Coronary artery (tissue), 2 donors: ENCODE data around the gene KLF7.

Experiments used
- DNase-seq: peaks from one replicate; pipeline ENCODE4 v3.0.0-alpha.2; 2017; ENCODE audit warnings: low spot score
- H3K27ac ChIP-seq, 2 donors: fragments of 200-600 bp; sonication (generic); one replicate each; pipeline ENCODE4 v1.5.1; 2016 to 2019
- H3K4me3 ChIP-seq: fragments of 200-600 bp; sonication (generic); 2 replicates; pipeline ENCODE4 v1.5.1; 2016; ENCODE audit warnings: mild to moderate bottlenecking, moderate library complexity
- TF ChIP-seq, protein P1 (sequence below): fragments of 200-600 bp; sonication (generic); IDR thresholded peaks from one replicate; pipeline ENCODE4 v1.5.1; 2019; ENCODE audit warnings: antibody characterized with exemption

The KLF7 gene

DNA sequence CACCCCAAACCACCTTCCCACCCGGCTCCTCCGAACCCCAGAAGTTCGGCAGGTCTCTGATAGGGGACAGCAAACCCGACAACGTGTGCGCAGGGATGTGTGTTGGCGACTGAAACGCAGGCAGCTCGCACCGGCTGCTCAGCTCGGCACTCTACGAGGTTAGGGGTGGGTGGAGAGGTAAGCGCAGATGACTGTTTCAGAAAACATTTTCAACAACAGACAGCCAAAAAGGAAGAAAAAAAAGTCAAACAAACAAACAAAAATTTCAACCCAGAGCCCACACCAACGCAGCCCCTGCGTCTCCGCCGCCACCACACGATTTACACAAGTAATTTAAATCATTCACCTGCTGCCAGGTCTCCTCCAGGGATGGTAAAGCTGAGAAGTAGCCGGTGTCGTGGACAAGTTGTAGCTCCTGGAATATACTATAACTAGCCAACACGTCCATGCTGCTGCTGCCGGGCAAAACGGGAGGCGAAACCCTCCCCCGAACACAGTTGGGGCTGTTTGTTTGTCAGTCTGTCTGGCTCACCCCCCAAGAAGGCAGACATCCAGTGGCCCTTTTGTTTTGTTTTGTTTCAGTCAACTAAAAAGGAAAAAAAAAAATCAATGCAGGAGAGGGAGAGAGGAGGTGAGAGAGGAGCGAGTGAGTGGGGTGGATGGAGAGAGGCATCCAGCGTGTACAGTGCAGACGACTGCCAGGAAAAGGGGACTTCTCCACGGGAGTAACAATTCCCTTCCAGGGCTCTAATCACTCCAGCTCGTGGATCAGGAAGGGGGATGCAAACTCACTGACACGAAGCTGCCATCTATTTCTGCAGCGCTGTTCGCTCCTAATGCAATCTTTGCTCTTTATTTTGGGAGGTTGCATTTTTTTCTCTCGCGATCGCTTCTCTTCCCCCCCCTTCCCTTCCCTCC, at the start of gene KLF7:
KLF7 (minus strand) TSS at position 828 of the 918 bp plus-strand sequence; CDS start at position 448, 380 bp downstream.
- peak within 1 kb of the TSS; percentile 80 for H3K4me3 ChIP-seq
- H3K27ac ChIP-seq: peak within 1 kb of the TSS; percentile 100
- TF ChIP-seq, protein P1, sequence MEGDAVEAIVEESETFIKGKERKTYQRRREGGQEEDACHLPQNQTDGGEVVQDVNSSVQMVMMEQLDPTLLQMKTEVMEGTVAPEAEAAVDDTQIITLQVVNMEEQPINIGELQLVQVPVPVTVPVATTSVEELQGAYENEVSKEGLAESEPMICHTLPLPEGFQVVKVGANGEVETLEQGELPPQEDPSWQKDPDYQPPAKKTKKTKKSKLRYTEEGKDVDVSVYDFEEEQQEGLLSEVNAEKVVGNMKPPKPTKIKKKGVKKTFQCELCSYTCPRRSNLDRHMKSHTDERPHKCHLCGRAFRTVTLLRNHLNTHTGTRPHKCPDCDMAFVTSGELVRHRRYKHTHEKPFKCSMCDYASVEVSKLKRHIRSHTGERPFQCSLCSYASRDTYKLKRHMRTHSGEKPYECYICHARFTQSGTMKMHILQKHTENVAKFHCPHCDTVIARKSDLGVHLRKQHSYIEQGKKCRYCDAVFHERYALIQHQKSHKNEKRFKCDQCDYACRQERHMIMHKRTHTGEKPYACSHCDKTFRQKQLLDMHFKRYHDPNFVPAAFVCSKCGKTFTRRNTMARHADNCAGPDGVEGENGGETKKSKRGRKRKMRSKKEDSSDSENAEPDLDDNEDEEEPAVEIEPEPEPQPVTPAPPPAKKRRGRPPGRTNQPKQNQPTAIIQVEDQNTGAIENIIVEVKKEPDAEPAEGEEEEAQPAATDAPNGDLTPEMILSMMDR: no peak
- DNase-seq: no peak

- TF ChIP-seq, protein P1: no peak
- no peak for DNase-seq
- Histone ChIP-seq H3K4me3 (no peak overlapping the region), H3K27ac (no peak overlapping the region)
These were observed 49.6 kb upstream of the KLF7 start for GRCh38 chr2:207215308-207215707.

DNA sequence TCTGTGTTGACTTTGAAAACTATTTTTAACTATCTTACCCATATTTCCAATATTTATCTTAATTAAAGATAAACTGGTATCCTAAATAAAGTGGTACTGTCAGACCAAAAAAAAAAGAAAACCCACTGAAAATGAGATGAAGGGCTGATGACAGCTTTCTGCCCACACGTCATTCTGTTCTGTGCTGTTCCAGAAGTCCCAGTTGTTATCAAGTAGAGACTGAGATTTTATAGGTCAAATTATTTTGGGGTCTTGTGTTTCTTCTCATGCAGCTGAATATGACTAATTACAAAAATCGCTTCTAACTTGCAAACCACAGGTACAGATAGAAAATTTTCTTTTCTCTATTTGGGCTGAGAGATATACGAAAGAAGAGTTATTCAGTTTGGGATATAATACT, 48.7 kb upstream of the KLF7 start:
- Histone ChIP-seq H3K27ac (no peak overlapping the region), H3K4me3 (no peak overlapping the region)
- TF ChIP-seq, protein P1: no peak
- no peak for DNase-seq

DNA sequence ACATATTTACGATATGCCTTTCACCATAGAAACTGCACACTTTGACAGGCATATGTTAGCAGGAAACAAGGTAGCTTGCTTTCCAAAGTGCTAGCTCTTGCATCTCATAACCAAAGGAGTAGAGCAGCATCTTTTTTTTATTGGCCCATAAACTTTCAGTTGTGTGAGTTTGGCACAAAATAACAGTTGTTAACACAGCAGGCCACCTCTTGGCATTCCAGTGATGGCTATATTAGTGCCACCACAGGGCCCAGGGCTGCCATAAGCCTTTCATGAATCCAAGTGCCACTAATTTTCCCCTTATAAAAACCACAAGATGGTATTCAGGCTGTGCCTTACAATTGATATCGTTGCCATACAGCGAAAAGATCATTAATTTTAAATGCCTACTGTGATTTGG, 40.3 kb upstream of the KLF7 start:
- Histone ChIP-seq H3K27ac (no peak overlapping the region), H3K4me3 (no peak overlapping the region)
- no peak for DNase-seq
- TF ChIP-seq, protein P1: no peak

- TF ChIP-seq, protein P1: no peak
- H3K4me3 ChIP-seq: no peak overlapping the region
- no peak for DNase-seq
- H3K27ac ChIP-seq: no peak overlapping the region
These were observed 39.6 kb upstream of the KLF7 start for GRCh38 chr2:207205173-207205957.

- no peak for DNase-seq
- Histone ChIP-seq H3K27ac (no peak overlapping the region), H3K4me3 (no peak overlapping the region)
- TF ChIP-seq, protein P1: no peak
These were observed 37.3 kb upstream of the KLF7 start for GRCh38 chr2:207203056-207203455.
